HG03025 (cell line): ENCODE measurements around the gene UGT1A1.

Experiments used
- ATAC-seq: cut with Tn5 transposase; IDR thresholded peaks from one replicate; pipeline ENCODE4 v1.9.1; 2021; ENCODE audit warnings: mild to moderate bottlenecking, moderate library complexity; ENCODE audit not compliant: unreplicated experiment, low FRiP score

Gene UGT1A1

DNA sequence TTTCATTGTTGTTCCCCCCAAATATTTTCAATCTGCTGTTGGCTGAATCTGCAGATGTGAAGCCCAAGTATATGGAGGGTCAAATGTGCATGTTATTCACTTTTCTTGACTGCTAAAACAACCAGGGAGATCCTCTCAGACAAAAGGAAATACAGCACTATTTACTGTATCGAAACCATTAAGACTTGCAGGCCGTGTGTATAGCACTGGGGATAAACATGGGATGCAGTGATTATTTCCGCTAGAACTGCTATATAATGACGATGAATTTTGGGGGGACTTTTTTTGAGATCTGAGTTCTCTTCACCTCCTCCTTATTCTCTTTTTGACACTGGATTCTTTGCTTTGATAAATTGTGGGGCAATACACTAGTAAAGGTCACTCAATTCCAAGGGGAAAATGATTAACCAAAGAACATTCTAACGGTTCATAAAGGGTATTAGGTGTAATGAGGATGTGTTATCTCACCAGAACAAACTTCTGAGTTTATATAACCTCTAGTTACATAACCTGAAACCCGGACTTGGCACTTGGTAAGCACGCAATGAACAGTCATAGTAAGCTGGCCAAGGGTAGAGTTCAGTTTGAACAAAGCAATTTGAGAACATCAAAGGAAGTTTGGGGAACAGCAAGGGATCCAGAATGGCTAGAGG is 3.5 kb upstream of the UGT1A1 start:
- ATAC-seq, result no peak

DNA sequence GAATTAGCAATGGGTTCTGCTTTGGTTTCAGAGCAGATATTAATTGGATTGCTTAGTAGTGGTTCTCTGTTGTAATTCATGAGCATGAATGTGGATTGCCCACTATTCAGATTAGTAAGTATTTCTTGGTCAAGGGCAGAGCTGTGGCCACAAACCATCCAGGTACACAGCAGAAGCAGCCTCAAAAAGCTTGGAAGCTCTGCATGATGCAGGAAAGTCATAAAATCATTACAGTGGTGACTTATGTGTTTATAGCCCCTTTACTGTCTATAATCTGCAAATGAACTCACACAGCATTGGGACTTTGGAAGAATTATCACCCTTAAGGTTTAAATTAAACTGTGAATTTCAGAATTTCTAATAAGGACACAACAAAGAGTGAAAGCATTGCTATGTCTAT is 1.9 kb upstream of the UGT1A1 start:
- ATAC-seq, result no peak

DNA sequence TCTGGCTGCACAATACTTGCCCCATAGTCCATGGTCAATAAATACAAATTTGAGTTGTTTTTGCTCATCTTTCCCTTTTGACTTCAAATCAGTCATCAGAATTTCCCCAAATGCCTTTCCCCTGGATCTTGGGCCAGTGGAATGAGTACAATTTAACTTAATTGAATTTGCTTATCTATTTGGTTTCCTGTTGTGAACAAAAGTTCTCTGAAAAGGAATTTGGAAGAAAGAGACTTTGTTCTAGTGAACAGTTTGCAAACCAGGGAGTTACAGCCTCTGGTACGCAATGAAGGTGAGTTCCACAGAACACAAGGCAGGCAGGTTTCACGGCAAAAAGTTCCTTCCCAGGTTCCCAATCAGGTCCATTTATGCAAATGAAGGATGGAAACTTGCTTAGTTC is 1.2 kb upstream of the UGT1A1 start:
- ATAC-seq, result no peak

DNA sequence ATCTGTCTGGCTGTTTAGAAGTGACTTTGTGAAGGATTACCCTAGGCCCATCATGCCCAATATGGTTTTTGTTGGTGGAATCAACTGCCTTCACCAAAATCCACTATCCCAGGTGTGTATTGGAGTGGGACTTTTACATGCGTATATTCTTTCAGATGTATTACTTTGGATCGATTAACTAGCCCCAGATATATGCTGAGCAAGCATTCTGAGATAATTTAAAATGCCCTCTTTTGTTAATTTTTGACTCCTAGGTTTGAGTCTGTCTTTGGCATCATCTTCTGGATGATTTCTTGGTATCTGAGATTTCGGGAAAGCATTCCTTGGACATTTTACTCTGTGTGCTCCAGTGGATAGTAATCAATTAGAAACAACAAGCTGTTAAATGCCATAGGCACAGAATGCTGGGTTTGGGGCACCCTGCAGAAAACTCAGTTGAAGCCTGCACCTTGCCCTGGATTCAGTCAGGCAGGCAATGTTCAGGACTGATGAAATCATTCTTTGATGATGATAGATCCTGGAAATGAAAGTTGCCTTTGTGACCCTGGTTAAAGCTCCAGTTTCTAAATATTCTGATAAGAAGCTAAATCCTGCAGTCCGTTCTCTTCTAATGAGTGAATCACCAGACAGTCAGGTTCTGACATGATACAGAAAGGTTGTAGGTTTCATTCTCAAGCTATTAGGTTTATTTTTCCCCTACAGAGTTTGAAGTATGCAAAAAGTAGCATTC is 1.1 kb downstream of the UGT1A1 start:
- no peak for ATAC-seq

DNA sequence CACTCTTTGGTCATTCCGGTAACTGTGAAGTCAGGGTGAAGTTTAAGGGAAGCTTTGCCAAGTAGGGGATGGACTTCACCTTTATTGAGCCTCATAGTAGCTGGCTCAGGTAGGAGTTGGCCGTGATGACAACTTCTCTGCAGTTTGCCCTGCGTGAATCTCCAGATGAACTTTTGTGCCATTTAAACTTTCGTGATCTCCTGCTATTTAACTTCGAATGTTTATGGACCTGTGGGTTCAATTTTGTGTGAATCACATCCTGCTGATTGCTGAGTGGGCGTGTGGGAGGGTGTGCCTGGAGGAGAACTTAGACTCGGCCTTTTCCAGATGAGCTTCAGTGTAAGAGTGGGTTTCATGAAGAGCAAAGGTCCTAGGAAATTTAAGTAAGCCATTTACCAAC is 4.2 kb downstream of the UGT1A1 start:
- no peak for ATAC-seq

DNA sequence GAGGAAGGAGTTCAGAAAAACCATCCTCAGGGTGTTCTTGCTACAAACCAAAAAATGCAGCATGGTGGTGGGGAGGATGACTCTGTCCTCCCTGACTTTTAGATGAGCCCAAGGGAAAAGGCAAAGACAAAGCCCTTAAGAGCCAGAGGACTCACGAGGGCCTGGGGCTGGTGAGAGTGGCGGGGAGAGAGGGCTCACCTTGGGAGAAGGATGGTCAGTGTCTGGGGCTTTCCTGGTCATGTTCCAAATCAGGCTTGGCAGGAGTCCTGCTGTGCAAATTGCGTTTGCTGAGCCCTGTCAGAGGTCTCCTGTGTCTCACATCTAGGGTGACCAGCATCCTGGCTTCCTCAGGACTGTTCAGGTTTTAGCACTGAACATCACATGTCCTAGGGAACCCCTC is 4.7 kb downstream of the UGT1A1 start:
- no peak for ATAC-seq

DNA sequence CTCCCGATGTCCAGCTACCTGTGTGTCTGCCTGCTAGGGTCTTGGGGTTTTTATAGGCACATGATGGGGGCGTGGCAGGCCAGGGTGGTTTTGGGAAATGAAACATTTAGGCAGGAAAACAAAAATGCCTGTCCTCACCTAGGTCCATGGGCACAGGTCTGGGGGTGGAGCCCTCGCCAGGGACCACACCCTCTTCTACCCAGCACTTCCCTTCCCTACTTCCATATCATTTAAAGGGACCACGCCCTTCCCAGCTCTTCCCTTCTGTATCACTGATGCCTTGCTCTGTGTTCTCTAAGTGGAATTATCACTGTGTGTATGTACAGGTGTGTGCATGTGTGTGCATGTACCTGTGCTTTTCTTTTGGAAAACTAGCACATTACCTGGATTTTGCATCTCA is 6.3 kb downstream of the UGT1A1 start:
- ATAC-seq, result no peak

DNA sequence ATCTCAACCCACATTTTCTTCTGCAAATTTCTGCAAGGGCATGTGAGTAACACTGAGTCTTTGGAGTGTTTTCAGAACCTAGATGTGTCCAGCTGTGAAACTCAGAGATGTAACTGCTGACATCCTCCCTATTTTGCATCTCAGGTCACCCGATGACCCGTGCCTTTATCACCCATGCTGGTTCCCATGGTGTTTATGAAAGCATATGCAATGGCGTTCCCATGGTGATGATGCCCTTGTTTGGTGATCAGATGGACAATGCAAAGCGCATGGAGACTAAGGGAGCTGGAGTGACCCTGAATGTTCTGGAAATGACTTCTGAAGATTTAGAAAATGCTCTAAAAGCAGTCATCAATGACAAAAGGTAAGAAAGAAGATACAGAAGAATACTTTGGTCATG is 8.0 kb downstream of the UGT1A1 start:
- ATAC-seq, result no peak

DNA sequence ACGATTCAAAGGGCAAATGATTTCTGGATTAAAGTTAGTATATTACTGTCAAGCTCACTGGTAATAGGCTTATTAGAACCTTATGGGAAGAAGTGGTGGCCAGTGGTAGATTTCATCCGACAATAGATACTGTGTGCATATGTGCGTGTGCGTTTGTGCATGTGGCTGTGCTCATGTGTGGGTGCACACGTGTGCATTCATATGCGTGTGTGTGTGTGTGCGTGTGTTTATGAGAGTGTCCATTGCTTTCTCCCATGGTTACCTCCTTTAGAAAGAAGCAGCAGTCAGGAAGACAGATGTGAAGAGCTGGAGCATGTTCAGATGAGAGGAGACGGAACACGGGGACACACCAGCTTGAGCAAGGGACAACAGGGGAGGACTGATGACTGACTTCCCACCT is 9.2 kb downstream of the UGT1A1 start:
- no peak for ATAC-seq

DNA sequence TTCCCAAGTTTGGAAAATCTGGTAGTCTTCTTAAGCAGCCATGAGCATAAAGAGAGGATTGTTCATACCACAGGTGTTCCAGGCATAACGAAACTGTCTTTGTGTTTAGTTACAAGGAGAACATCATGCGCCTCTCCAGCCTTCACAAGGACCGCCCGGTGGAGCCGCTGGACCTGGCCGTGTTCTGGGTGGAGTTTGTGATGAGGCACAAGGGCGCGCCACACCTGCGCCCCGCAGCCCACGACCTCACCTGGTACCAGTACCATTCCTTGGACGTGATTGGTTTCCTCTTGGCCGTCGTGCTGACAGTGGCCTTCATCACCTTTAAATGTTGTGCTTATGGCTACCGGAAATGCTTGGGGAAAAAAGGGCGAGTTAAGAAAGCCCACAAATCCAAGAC is 12.1 kb downstream of the UGT1A1 start:
- ATAC-seq, result no peak

DNA sequence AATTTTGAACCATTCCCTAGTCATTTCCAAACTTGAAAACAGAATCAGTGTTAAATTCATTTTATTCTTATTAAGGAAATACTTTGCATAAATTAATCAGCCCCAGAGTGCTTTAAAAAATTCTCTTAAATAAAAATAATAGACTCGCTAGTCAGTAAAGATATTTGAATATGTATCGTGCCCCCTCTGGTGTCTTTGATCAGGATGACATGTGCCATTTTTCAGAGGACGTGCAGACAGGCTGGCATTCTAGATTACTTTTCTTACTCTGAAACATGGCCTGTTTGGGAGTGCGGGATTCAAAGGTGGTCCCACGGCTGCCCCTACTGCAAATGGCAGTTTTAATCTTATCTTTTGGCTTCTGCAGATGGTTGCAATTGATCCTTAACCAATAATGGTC is 12.5 kb downstream of the UGT1A1 start:
- ATAC-seq, result no peak

DNA sequence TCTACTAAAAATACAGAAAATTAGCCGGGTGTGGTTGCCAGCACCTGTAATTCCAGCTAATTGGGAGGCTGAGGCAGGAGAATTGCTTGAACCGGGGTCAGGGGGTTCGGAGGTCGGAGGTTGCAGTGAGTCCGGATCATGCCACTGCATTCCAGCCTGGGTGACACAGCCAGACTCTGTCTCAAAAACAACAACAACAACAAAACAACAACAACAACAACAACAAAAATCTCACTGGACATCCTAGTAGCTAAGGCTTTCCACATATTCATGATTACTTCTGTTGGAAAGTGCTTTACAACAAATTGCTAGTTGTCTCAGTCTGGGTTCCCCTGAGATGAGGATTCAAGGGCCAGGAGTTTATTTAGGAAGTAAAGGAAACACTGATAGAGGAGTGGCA is 13.8 kb downstream of the UGT1A1 start:
- ATAC-seq, result no peak

DNA sequence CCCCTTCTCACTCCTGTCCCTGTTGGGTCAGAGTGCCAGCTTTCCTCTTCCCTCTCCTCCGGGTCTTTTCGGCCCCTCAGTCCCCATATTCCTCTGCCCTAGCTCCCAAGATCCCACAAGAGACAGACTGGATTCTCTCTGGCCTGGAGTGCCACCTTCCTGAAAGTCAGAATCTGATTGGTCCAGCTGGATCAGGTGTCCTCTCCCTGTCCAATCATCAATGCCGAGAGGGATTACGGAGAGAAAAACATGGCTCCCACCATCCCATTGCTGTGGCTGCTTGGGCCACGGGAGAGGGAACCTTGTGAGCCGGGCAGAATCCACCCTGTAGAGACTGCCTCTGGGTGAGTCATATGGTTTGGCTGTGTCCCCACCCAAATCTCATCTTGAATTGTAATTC is 15.3 kb downstream of the UGT1A1 start:
- ATAC-seq, result no peak

DNA sequence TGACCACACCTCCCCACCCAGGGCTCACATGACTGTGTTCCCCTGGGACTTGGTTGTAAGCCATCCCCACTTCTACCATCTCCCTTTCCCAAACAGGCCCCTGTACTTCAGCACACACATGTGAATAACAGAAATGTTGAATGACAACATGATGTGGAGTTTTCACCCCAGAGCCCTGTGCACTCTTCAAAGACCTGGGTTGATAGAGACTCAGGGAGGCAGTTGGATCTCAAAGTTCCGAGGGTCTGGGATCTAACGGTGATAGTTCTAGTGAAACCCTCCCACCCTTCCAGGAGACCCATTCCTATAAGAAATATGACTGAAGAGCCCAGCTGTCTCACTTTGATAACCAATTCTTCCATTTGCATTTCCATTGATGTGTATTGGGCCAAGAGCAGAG is 18.0 kb downstream of the UGT1A1 start, which contains the start of gene MROH2A:
TSS of gene MROH2A (plus strand) at position 301 of the 400 bp plus-strand sequence. CDS start 1,029 bp downstream, outside the sequence.
- no peak for ATAC-seq

DNA sequence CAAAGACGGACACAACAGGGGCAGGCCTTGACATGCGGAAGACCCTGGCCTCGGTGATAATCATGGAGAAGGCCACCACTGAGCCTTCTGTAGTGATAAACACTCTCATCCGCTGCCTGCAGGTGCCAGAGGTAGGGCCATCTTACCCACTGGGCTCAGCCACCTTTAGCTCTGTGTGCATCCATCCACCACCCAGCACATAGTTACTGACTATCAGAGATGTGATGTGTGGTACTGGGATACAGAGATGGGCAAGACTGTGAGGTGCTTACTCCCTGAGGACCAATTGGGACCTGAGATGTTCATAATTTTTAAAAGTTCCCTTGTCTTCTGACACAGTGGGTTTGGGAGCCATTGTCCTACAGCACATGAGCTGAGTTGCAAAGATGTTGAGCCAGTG is 19.7 kb downstream of the UGT1A1 start:
- ATAC-seq, result no peak

DNA sequence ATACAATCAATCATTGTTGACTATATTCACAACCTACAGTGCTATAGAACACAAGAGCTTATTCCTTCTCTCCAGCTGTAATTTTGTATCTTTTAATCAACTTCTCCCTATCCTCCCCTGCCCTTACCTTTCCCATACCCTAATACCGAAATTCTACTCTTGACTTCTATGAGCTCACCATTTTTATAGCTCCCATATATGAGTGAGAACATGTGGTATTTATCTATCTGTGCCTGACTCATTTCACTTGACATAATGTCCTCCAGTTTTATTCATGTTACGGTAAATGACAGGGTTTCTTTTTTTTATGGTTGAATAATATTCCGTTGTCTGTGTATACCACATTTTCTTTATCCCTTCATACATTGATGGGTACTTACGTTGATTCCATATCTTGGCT is 20.7 kb downstream of the UGT1A1 start:
- no peak for ATAC-seq

DNA sequence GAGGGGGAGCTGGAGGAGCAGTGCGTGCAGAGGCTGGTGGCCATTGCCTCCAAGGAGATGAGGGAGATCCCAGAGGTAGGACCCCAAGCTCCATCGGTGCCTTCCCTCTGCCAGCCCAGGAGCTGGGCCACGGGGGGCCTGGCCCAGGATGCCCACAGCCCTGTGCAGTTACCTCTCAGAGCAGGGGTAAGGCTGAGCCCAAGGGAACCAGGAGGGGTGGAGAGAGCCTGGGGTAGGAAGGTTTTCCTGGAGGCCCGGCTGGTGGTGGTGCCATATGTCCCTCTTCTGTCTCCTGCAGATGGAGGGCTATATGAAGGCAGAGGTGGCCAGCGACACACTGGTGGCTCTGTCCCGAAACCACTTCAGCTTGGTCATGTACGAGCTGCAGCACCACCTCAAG is 29.5 kb downstream of the UGT1A1 start:
- ATAC-seq, result no peak

DNA sequence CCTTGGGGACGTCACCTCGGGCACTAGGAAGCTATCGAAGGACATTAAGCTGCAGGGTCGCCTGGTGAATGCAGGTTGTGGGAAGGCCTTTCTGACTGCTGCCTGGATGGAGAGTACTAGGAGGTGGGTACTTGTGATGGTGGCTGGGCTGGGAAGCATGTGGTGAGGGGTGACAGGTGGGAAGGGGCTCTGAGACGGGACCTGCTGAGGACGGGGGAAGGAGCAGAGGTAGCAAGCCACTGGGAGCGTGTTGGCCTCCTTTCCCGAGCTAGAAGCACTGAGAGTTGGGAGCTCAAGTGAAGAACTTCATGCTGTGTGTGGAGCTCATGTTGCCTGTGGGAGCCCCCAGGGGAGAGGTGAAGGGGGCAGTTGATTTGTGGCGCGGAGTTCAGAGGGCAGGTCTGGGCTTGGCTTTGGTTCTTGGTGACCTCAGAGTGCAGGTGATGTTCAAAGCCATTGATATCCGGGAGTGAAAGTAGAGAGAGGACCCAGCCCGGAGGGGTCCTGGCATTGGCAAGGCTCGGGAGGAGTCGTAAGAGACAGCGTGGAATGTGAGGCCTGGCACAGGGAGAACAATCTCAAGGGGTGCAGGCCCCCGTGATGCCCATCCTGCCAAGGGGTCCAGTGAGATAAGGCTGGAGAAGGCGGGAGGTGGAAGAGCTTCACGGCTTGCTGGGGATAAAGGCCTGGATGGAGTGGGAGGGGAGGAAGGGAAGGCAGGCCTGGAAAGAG is 31.2 kb downstream of the UGT1A1 start:
- no peak for ATAC-seq

DNA sequence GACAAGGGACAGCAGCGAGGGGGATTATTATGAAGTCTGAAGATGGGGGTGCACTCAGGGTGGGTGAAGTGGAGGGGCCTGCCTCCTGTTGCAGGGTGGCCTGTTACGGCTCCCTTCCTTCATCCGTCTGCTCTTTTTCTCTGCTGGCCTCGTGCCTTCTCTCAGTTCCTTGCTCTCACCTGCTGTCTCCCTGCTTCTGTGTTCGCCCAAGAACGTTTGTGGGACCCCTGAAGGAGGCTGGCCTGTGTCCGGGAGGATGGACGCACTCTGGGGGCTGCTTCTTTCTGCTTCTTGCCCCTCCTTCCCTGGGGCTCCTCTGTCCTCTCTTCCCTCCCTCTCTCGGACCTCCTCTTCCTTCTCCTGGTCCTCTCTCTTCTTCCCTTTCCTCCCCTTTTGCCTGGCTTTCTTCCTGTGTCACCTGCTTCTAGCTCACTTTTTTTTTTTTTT is 31.8 kb downstream of the UGT1A1 start:
- ATAC-seq, result no peak

DNA sequence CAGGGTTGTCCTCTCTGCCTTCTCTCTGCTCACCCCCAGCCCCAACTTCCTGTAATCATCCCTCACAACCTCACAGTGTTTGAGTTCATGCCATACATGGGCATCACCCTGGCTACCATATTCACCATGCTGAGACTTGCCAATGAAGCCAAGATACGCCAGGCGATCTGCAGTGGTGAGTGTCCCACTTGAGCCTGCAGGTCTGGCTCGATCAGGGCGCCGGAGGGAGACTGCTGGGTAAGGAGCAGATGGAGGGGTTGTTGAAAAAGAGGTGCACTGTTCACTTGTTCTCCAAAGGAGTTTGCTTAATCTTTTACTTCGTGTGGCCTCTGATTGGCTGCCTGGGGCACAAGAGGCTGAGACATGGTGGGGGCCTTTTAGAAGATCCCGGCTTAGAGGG is 32.6 kb downstream of the UGT1A1 start:
- ATAC-seq, result no peak

DNA sequence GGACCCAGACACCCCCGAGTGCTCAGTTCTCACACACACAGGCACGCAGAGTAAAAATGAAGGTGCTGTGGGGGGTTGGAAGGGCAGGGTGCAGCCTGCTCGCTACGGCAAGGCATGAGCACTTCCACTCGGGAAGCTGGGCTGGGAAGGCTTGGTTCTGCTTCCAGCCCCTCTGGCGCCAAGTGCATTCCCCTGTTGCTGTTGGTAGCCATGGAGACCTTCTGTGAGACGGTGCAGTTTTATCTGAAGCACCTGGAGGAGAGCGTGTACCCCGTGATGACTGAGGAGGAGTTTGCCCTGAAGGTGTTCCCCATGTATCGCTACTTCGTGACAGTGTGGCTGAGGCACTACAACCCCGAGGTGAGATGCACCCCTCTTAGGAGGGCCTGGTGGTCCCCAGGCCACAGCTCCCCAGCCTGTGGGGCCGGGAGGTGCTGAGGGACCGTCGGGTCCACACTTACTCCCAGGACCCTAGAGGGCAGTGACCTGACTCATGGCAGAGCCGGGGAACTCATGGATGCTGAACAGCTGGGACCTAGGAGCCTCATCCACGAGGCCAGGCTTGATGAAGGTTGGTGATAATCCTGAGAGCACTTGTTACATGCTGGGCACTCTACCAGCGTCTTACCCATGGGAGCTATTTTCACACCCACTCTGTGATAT is 33.5 kb downstream of the UGT1A1 start:
- ATAC-seq, result no peak
